Measurements from ENCODE around the gene TAF4.

GRCh38 chr20:62029949-62030348 lies 35.7 kb downstream of the TAF4 start:
- TF ChIP-seq CTCF (IDR thresholded peaks at IDR 0.05 in 4 of 5, conservative IDR thresholded peaks at IDR 0.05 in 1 of 5) (no peak), POLR2A (IDR thresholded peaks at IDR 0.05) (no peak)

All from gastrocnemius medialis (tissue), 4 donors.